Progenitor cell of endocrine pancreas (in vitro differentiated cells): ENCODE data around the gene LRRC25. TPM values are rescaled to one million over a fixed set of nuclear protein-coding genes. Genes with fewer than 3 reads are reported as not detected.

ENCODE experiments used
- DNase-seq: peaks from one replicate; pipeline ENCODE4 v3.0.0; 2021; ENCODE audit warnings: low spot score; ENCODE audit not compliant: unreplicated experiment
- H3K27ac Mint-ChIP-seq: 2 replicates; pipeline ENCODE4 v1.8.0; 2021; ENCODE audit warnings: mild to moderate bottlenecking, moderate library complexity, mixed read lengths
- H3K27me3 Mint-ChIP-seq: 2 replicates; pipeline ENCODE4 v1.8.0; 2021; ENCODE audit warnings: mixed read lengths
- H3K36me3 Mint-ChIP-seq: 2 replicates; pipeline ENCODE4 v1.8.0; 2022; ENCODE audit warnings: mixed read lengths; ENCODE audit not compliant: insufficient read depth
- H3K4me1 Mint-ChIP-seq: 2 replicates; pipeline ENCODE4 v1.8.0; 2021; ENCODE audit warnings: low read depth, mixed read lengths
- H3K4me3 Mint-ChIP-seq: 2 replicates; pipeline ENCODE4 v1.8.0; 2021; ENCODE audit warnings: low read depth, mild to moderate bottlenecking, moderate library complexity, mixed read lengths
- H3K9me3 Mint-ChIP-seq: 2 replicates; pipeline ENCODE4 v1.8.0; 2021; ENCODE audit warnings: low read depth, mixed read lengths
- long read RNA-seq: library from polyadenylated mRNA; unstranded; transcript quantifications from one replicate; pipeline ENCODE4 v2.0.0, GENCODE V29; 2020
- total RNA-seq: library from RNA; stranded (reverse); gene quantifications from 2 replicates; pipeline ENCODE4 v1.2.1, GENCODE V29; 2021
- TF ChIP-seq, protein P1 (sequence below): fragments of 200-600 bp; sonication (generic); IDR thresholded peaks from one replicate; pipeline ENCODE4 v1.5.0; 2021; ENCODE audit warnings: antibody characterized with exemption, mild to moderate bottlenecking; ENCODE audit not compliant: unreplicated experiment

Gene LRRC25
- total RNA-seq: not detected in 2 replicates
- long read RNA-seq: 0 reads

DNA sequence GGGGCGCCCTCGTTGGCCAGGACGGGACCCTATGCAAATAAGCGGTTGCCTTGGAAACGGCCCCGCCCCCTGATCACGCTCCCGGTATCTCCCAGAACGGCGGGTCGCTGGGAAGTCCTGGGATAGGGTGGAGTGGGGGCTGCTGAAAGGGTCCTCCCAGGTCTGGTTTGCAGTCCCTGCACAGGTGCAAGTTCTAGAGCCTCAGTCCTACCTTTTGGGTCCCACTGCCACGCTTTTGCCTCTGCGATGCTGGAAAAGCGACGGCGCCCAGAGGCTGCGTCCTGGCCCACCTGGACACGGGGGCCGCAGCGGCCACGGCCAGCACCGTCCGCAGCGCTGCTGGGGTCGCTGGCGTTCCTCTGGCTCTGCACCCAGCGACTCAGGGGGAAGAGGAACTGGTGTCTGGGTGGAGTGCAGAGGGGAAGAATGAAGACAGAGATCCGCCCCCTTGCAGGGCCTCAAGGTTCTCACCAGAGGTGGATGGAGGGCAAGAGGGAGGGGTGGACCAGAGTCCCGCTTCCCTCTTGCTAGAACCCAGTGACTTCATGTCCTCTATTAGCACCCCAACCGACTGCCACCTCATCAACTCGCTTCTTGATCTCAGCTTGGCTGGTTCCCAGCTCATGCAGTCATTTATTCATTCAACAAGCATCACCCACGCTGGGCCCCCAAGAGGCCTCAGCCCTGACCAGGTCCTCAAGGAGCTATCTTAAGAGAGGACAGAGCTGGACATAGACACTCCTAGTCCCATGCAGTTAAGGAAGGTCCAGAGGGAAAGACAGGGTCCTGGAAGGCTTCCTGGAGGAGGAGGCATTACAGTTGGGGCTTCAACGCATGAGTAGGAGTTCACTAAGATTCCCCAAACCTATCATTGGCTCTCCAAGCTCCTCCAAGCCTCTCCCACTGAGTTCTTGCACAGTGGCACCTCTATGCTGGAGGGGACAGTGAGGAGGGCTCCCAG lies at the start of gene LRRC25:
Gene LRRC25 (minus strand): TSS at position 381 of the 961 bp plus-strand sequence. CDS start 659 bp downstream, outside the sequence.
- Mint-ChIP-seq H3K4me1 (peaks cover 7% of the 10 kb centered on the region), H3K4me3 (no peak within 1 kb of the TSS), H3K9me3 (no peaks in the 10 kb centered on the region), H3K36me3 (no peaks in the 10 kb centered on the region), H3K27ac (no peak within 1 kb of the TSS), H3K27me3 (no peaks in the 10 kb centered on the region)
- DNase-seq: no peak
- TF ChIP-seq, protein P1, sequence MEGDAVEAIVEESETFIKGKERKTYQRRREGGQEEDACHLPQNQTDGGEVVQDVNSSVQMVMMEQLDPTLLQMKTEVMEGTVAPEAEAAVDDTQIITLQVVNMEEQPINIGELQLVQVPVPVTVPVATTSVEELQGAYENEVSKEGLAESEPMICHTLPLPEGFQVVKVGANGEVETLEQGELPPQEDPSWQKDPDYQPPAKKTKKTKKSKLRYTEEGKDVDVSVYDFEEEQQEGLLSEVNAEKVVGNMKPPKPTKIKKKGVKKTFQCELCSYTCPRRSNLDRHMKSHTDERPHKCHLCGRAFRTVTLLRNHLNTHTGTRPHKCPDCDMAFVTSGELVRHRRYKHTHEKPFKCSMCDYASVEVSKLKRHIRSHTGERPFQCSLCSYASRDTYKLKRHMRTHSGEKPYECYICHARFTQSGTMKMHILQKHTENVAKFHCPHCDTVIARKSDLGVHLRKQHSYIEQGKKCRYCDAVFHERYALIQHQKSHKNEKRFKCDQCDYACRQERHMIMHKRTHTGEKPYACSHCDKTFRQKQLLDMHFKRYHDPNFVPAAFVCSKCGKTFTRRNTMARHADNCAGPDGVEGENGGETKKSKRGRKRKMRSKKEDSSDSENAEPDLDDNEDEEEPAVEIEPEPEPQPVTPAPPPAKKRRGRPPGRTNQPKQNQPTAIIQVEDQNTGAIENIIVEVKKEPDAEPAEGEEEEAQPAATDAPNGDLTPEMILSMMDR: no peak

DNA sequence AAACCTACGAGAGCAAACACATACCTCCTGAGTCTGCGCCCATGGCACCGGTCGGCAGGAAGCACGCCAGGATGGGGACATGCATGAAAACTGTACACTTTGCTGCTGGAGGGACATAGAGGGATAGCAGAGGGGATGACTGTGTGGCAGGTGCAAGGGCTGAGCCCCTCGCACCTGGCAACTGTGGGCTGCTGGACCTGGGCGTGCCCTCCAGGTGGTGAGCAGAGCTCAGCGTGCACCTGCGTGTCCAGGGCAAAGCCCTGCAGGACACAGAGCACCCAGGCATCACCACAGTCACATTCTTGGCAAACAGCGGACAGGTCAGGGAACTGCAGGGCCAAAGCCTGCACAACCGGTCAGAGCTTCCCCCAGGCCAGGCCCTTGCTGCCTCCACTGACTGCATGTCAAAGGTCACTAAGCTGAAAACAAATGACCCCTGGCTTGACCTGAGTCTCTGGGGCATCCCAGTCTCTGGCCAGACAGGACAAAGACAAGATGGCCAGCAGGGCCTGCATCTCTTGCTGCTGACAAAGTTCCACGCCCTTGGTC lies 49.5 kb upstream of the LRRC25 start:
- H3K9me3 Mint-ChIP-seq: no peaks in the 10 kb centered on the region
- H3K4me1 Mint-ChIP-seq: peaks cover 3% of the 10 kb centered on the region
- no peak for DNase-seq
- TF ChIP-seq, protein P1: no peak
- H3K27ac Mint-ChIP-seq: no peak overlapping the region
- H3K4me3 Mint-ChIP-seq: no peak overlapping the region
- no peaks in the 10 kb centered on the region for H3K27me3 Mint-ChIP-seq
- peaks cover 5% of the 10 kb centered on the region for H3K36me3 Mint-ChIP-seq

DNA sequence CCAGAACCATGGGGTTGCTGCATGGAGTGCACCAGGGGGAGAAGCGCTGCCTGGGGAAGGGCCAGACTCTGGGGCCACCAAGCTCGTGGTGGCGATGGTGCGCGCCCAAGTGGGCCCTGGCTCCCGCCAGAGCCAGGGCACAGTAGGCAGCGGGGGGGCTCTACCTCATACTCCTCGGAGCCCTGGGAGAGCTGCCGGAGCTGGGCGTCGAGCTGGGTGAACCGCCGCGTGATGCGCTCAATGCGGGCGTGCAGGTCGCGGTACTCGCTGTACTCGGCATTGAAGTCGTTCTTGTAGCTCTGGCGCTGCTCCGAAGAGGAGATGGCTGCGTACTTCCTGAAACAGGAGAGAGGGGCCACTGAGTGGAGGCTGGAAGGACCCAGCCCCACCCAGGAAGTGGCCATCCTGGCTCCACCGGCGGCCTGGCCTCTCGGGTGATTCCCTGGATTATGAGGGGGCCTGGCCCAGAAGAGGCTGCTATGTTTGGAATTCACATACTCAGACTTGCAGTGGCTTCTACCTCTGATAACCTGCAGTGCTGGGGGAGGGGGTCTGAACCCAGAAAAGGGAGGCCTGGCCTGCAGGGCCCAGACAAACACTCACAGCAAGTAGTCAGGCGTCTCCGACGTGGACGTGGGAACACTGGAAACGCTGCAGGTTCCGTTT lies 48.9 kb upstream of the LRRC25 start:
- TF ChIP-seq, protein P1: no peak
- H3K9me3 Mint-ChIP-seq: no peaks in the 10 kb centered on the region
- H3K4me1 Mint-ChIP-seq: peaks cover 3% of the 10 kb centered on the region
- H3K27ac Mint-ChIP-seq: no peak overlapping the region
- peaks cover 5% of the 10 kb centered on the region for H3K36me3 Mint-ChIP-seq
- no peak for DNase-seq
- no peaks in the 10 kb centered on the region for H3K27me3 Mint-ChIP-seq
- H3K4me3 Mint-ChIP-seq: no peak overlapping the region

DNA sequence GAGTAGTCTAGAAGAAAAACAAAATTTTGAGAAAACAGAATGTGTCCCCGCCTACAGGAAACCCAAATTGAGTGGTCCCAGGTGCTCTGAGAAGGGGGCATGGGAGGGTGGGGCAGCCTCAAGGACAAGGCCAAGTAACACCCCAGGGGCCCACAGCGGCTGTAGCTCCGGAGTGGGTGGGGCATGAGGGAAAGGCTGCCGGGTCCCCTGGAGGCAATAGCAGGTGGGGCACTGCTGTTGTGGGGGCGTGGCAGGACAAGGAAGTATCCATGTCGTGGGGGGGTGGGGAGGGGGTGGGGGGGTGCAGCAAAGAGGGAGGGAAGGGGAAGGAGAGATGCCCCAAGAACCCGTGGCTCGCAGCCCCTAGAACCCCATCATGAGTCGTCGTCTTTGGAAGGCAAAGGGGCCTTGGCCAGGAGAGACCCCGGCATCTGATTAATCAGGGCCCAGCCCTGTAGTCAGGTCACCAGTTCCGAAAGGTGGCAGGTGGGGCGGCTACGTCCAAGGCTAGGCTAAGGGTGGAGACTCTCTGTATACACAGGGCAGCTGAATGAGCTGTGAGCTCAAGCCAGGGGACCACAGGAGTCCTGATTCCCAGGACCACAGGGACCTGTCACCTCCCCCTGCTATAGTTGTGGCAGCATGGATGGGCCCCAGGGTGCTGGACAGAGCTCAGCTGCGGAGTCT lies 48.0 kb upstream of the LRRC25 start:
- H3K4me1 Mint-ChIP-seq: peaks cover 3% of the 10 kb centered on the region
- TF ChIP-seq, protein P1: no peak
- no peak for DNase-seq
- H3K27ac Mint-ChIP-seq: no peak overlapping the region
- peaks cover 3% of the 10 kb centered on the region for H3K36me3 Mint-ChIP-seq
- no peaks in the 10 kb centered on the region for H3K27me3 Mint-ChIP-seq
- no peaks in the 10 kb centered on the region for H3K9me3 Mint-ChIP-seq
- no peak overlapping the region for H3K4me3 Mint-ChIP-seq

DNA sequence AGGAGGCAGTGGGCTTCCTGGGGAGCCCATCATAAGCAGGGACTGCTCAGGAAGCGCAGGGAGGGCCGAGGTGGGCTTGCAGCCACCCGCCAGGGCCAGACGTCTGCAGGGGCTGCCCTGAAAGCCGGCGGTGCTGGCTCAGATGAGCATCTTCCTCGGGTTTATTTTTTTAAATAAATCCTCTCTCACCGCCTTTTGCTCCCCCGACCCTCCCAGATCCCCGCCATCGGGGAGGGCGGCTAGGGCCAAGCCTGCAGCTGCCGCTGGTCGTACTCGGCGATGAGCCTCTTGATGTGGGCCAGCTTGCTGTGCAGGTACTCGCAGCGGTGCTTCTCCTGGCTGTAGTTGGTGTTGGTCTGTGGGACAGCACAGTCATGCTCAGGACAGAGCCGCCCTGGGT lies 47.1 kb upstream of the LRRC25 start:
- Mint-ChIP-seq H3K9me3 (no peaks in the 10 kb centered on the region), H3K4me3 (no peak overlapping the region), H3K36me3 (peaks cover 3% of the 10 kb centered on the region), H3K4me1 (peaks cover 9% of the 10 kb centered on the region), H3K27me3 (no peaks in the 10 kb centered on the region), H3K27ac (no peak overlapping the region)
- DNase-seq: no peak
- TF ChIP-seq, protein P1: no peak
